ENCODE data around the gene TRERF1.

TRERF1 gene

DNA sequence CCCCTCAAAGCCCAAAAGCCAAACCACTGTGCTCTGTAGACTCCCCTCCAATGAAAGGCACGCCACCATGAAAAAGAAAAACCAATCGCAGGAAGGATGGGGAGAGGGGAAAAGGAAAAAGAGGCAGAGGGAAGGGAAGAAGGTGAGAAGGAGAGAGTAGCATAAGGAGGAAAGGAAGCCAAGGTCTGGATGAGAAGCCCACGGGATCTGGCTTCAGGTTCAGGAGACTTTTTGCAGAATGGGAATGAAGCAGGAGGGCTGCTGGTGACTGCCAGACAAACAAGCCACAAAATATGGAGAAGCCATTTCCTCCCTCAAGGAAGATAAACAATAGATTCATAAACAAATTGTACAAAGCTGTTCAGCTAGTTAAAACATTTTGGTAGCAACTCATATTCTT, 155.1 kb downstream of the TRERF1 start:
- DNase-seq, result no peak

DNA sequence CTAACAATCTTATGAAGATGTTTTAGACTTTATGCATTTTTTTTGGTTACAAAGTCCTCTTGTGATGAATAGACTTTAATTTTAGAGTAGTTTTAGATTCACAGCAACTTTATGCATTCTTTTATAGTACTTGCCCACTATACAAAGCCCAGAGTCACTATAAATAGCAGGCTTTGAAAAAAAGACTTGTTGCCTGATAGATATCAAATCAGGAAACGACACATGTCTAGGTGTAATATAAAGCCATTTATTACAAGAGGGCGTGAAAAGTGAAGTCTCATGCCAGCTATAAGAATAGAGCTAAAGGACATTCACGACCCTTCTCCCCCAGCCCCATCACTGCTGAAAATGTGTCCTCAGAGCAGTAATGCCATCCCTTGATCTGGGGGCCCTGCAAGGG, 156.0 kb downstream of the TRERF1 start:
- DNase-seq, result no peak

DNA sequence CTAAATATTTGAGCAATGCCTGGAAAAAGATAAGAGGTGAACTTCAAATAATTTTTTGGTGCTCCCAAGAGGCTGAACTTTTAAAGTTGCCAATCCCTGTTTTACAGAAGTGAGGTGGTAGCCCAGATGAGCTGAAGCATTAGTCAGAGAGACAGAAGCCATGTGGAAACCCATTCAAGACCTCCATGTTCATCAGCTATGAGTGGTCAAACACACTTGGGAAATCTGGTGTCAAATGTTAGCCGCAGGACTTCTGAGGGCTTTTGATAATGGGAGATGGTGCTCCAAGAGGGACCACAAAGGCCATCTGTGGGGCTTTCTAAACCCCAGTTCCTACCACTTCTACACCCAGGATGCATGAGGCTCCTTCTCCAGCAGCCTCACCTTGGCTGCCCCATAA, 156.5 kb downstream of the TRERF1 start:
- DNase-seq, result no peak

DNA sequence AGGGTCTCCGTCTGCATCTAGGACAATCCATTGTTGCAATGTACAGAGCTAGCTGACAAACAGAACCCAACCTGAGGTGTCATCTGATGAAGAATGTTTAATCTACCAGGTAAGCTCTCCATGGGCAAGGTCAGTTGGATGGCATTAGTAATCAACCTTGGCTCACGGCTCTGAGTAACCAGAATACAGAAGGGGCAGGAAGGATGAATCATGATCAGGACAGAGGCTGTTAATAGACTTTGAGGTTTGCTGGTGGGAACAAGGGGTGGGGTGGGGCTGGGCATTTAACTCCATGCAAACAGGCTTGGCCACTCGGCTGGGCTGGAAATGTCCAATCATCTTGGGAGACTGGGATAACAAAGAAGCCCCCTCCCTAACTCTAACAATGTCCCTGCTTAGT, 157.0 kb downstream of the TRERF1 start:
- DNase-seq, result no peak

DNA sequence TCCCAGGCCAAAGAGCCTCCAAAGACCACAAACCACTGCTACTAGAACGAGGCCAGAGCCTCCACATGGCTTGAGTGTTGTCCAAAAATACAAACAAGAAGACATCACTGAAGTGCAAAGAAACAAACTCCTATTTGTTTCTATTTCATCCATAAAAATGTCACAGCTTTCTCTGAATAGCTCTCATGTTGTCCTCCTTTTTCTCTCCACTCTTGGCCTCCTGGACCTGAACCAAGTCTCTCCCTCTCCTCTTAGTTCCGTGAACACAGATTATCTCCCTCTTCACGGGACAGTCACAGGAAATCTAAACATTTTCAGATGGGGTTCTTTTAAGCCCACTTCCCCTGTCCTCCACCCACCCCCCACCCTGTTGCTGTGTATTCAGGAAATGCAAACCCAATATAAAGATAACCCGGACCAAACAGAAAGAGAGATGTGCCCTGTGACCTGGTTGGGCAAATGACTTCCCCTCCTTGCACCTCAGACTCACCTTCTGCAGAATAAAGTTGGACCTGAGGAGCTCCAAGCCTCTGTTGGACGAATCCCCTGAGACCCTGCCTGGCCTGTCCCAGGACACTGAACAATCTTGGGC, 158.2 kb downstream of the TRERF1 start:
- DNase-seq, result no peak

DNA sequence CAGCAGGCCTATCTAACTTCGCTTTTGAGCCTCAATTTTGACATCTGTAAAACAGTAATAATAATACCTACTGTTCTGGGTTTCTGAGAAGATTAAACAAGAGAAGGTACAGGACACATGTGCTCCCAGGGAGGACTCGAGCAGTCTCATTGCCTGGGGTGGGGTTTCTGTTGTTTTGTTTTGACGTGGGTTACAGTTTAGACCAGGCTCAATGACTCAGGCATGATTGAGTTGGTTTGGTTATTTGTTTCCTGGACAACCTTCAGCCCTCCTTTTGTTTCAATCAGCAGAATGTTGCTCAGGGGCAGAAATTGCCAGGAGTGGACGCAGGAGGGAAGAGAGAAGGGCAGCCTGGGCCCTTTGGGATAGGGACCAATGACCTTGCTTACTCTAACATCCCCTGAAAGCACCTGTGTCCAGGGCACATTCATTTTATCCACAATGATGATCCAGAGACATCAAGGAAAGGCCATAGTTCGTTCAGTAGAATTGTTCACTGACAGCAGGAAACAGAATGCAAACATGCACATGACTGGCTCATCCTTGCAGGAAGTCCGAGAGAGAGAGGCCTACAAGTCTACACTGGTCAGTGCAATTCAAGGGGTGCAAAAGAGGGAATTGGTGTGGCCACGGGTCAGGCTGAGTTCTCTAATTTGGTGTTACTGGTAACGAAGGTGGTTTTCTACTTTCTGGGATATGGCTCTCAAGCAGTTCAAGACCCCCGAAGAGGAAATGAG, 159.6 kb downstream of the TRERF1 start:
- DNase-seq, result no peak

DNA sequence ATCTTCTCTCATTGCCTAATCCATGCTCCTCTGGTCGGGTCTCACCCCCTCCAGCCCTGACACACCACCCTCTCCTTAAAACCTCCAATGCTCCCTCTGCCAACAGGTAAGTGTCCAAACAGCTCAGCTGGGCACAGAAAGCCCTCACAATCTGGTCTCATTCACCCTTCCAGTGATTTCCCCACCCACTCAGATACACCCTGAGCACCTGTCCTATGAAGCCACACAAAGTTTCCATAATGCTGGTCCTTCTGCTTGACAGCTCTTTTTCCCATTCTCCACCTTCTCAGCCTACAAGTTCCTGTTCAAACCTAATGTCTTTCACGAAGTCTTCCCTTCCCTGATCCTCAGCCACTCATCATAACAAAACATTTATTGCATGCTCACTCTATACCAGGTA, 164.0 kb downstream of the TRERF1 start:
- no peak for DNase-seq

DNA sequence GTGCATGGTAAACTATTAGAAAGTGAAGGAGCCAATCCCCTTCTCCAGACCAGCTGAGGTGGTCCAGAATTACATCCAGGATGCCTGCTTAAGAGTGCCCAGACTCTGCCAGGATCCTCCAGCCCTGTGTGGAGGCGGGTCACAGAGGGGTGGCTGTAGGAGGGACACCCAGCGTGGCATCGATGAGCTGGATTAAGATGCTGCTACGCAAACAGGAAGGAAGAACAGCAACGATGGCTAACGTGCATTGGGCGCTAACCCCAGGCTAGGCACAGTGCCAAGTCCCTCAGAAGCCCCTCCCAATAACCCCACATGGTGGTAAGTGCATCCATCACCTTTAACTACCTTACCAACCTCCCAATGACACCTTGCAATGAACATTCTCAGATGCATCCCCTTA, 170.2 kb downstream of the TRERF1 start:
- DNase-seq, result peak; percentile 11

DNA sequence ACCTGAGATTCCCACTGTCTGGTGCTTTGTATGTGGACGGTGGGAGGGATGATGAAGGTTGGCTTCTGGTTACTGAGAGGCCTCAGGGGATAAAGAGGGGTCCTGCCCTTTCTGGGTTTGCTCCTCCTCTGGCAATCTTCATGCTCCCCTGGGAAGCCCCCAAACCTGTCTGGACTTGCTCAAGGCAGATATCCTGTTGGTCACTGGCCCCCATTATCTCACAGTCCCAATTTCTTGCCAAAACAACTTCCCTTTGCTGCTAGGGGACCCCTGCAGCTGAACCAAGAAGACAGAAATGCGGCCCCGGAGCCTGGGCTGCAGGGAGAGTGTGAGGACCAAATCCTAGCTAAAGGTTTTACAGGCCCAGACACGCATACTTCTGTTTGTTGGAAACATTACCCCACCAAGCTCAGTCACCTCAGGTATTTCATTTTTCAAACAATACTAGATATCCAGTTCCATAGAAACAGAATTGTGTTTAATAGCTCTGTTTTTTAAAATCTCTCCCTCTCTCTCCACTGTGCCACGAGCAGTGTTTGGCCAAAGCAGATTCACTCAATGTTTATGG, 170.7 kb downstream of the TRERF1 start:
- DNase-seq, result no peak

DNA sequence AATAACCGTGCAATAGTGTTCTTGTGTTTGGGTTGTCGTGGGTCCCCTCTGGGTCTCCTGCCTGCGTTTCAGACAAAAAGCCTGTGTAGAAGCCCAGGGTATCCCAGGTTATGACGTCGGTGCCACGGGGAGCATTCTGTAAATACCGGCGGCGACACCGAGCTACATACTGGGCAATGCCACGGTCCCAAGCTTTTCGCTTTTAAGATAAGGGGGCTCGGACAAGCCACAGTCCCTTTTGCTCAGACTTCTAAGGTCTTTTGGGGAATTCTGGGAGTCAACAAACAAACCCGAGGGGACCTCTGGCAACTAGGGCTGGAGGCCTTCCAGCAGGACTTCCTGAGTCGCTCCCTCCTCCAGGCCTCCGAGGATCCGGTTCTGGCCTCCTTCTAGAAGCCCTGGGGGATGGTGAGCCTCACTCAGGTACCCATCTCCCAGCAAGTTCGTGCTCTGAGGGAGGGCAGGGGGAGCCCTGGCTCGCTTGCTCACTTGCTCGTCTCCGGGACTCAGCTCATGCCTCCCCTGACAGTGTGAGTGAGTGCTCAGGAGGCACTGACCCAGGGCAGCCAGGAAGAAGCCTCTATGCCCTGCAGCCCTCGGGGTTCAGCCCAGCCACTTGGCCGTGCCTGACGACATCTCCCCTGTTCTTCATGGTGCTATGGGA, 171.6 kb downstream of the TRERF1 start:
- DNase-seq, result no peak

DNA sequence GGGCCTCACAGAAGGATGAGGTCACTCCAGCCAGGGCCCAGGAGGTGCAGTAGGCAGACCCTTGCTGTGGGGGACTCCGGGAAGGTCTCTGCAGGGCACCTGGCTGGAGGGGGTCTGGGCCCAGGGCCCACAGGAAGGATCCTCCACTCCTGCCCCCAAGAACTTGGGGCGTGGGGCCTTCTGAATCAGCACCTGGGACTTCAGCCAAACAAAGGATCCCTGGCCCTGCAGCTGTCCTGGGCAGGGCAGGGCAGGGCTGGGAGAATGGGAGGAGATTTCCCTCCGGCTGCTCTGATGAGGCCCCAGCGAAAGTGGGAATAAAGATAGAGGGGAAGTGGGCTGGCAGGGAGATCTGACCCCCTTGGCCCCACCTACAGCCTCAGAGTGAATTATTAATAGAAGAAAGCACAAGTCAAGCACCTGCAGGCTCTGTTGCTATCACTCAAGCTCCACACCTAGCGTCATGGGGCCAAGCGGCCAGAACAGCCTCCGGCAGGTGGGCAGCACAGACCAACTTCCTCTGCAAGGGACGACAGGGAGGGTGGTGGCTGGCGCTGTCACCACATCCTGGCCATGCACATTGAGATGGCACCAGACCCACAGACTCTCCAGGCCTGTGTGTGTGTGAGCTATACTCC, 172.5 kb downstream of the TRERF1 start:
- no peak for DNase-seq

DNA sequence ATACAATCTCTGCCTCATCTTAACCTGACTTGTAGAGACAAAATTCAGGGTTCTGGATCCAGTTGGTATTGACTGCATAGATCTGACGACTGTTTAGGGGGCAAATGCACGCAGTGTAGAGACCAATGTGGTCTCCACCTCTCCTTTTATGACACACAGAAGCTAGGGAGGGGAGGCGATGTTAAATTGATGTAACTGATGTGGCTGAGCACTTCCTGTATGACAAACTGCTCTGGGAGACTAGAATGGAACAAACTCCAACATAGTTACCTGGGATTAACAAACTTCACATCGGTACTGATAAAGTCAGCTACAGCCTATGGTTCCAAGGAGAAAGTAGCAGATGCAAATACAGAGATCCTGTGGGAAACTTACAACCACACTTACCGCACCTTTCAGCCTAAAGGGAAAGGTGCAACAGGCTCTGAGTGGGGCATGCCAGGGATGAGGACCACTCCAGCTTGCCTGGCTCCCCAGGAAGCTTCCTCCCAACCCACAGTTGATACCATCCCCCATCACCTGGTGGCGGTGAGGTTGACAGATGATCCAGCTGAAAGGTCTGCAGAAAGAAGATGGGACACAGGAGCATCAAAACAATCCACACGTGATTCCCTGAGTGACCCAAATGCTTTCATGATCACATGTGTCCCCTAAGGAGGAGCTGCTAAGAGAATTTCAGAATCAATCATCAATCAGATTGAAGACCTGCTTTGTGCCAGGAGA, 173.4 kb downstream of the TRERF1 start:
- no peak for DNase-seq

DNA sequence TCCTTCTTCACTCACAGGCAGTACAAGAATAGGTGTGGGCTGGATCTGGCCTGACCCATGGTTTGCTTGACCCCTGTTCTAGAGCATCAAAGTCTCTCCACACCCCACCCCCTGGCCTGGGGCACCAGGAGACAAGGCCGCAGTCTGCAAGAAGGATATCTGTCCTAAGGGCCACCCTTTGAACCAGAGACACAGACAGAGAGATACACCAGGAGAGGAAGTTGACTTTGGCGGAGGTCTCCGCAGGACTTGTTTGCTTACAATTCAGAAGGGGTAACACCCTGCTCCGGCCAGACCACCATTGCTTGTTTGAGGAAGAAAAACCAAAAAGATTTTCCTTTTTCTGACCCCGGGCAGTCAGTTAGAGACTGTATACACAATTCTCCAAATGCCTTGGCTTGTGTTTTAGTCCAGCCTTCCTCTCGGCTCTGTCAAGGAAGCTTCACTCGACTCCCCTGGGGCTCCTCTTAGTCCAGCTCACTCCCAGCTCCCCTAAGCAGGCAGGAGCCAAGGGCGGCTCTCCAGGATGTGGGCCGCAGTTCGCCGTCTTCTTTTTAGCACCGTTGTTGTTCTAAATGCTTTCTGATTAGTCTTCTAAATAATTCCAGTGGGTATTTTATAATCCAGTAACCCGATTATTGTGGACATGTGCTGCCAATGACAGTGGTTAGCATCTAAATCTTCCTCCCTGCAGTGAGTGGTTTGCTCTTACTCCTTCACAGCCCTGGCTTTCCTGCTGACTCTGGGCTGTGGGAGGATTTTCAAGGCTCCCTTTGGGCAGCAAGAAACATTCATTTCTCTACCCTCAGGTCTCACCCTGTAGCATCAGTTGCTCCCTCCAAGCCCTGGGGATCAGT, 175.5 kb downstream of the TRERF1 start:
- DNase-seq, result no peak

DNA sequence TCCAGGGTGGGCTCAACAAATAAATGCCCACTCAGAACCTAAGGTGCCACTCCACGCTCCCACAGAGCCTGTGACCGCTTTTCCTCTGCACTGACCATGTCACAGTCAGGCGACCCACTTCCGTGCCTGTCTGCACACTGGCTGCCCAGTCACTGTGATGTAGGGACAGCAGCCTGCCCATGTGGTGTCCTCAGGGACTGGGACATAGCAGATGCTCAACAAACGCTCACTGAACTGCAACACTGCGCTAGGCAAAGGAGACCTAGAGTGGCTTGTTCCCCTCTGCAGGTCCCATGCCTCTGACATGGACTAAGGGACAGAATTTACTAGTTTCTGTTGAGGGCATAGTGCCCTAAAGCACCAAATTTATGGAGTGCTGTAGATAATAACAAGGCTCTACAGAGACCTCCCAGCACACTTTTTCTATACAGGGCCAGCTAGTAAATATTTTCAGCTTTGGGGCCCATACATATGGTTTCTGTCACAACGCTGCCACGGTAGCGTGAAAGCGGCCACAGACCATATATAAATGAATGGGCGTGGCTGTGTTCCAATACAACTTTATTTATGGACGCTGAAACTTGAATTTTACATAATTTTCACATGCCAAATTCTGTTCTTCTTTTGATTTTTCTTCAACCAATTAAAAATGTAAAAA, 176.2 kb downstream of the TRERF1 start:
- DNase-seq, result no peak

DNA sequence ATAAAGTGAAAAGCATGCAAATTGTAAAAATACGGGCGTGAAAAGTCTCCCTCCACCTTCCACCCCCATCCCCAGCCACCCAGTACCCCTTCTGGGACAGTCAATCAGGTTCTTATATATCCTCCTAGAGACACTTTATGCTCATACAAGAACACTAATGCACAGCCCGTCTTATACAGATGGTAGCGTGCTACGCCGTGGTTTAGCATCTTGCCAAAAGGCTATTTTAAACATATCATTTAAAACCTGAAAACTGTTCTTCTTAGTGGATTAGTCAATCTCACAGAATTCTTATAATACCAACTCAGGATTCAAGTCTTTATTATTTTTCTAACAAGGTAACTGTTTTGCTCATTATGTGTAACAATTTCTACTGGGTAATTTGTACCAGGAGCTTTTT, 176.8 kb downstream of the TRERF1 start:
- no peak for DNase-seq

DNA sequence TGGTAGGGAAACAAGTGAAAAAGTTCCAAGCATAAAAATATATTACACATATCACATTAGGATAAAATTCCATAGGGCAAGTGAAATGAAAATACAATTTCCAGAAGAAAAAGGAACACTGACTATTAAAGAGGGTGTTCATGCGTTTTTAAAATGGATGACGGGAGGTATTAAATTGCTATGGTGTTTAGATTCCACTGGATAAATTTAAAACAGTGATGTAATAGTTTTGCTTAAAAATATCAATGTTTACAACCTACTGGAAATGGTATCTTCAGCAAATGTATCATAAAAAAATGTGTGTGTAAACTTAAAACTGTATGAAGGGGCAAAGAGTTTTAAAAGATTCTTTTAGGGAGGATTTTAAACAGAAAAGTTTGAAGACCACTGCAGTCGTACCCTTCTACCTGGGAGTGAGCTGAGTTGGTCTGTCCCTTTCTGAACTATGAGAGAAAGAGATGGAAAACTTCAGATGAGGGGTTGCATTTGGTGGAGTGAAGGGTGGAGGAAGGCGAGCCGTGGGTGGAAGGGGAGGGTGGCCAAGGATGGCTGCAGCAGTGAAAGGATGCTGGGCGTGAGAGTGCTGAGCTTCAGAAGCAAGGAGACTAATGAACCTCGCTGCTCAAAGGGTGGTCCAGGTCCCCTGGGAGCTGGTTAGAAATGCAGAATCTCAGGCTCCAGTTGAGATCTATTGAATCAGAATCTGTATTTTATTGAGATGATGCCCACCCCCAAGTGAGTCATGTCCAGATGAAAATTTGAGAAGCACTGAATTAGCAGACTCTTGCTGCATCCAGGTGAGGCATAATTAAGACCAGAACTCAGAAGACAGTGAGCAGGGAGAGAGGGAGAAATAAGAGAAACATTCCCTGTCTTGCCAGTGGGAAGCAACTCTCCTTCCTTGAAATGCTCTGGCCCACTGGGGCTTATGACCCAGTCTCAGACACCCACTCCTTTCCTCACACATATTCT, 179.6 kb downstream of the TRERF1 start:
- DNase-seq, result no peak

DNA sequence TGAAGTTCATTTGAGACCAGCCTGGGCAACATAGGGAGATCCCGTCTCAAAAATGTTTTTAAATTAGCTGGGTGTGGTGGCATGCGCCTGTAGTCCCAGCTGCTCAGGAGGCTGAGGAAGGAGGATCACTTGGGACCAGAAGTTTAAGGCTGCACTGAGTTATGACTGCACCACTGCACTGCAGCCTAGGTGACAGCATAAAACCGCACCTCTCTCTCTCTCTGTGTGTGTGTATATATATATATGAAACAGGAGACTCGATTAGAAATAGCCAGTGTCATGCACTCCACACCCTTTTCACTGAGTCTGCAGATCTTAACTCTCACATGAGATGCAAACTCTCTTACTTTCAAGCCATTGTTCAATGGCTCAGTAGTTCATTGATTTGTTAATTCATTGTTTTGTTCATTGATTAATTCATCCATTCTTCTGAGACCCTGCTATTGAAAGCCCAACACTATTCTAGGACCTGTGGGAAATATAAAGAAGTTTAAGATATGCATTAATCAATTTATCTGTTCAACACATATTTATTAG, 181.7 kb downstream of the TRERF1 start:
- DNase-seq, result no peak

DNA sequence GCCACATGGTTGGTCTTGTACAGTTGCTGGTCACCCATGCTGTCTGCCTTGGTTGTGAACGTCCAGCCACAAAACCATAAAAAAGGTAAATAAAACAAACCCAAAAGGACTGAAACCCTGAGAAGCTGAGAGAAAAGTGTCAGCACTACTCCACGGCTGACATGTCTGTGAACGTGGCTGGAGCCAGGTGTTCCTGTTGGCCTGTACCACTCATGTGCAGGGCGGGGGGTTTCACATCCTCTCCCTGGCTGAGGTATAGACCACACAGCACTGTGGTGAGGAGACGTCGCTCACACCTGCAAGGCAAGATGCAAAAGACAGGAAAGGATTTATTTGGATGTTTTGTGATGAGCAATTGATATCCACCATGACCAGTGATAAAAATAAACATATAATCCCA, 182.2 kb downstream of the TRERF1 start:
- DNase-seq, result no peak

DNA sequence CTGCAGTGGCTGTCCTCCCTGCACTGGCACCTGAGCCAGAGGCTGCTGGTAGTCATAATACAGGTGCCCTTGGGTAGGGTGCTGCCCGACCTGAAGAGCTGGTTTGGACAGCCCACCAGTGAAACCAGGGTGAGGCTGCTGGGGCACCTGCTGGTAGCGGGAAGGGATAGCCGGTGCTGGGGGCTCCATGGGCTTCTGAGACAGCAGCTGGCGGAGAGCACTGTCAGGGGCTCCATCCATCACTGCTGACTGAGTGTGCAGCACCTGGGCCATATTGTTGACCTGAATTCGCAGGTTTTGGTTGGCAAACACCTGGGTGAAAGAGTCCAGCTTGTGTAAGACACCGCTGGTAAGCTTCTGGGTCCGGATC, 182.9 kb downstream of the TRERF1 start:
- DNase-seq, result no peak

All from stimulated activated CD4-positive, alpha-beta T cell treated with anti-CD3 and anti-CD28 coated beads, Interleukin-4, amount 100 ng/mL, for 1 hour (primary cell).